NCI-H2227 (cell line): ENCODE measurements around the gene POLR3C.

Experiments
- DNase-seq: peaks from one replicate; lab custom pipeline; 2025; ENCODE audit not compliant: unreplicated experiment; lab: John Stamatoyannopoulos, UW

Gene POLR3C

GRCh38 chr1:145868232-145868631 lies 44.2 kb downstream of the POLR3C start:
- no peak for DNase-seq

GRCh38 chr1:145871994-145872924 lies 48.3 kb downstream of the POLR3C start:
- DNase-seq = no peak

GRCh38 chr1:145874646-145875045 lies 50.6 kb downstream of the POLR3C start:
- no peak for DNase-seq

- no peak for DNase-seq
Observed at GRCh38 chr1:145877923-145878486, 54.0 kb downstream of the POLR3C start.

- no peak for DNase-seq
Observed at GRCh38 chr1:145878724-145879123, 54.7 kb downstream of the POLR3C start.

GRCh38 chr1:145879775-145880174 lies 55.8 kb downstream of the POLR3C start:
- DNase-seq = peak; percentile 71

GRCh38 chr1:145884675-145885074 lies 60.7 kb downstream of the POLR3C start:
- DNase-seq = no peak

- peak; percentile 87 for DNase-seq
Observed at GRCh38 chr1:145885738-145886287, 61.8 kb downstream of the POLR3C start, which contains the start of gene ANKRD35. TSS of gene ANKRD35 (minus strand) at chr1:145885866. CDS start at chr1:145885758, 108 bp downstream.

- DNase-seq = no peak
Observed at GRCh38 chr1:145886390-145886789, 62.4 kb downstream of the POLR3C start.

GRCh38 chr1:145886816-145887215 lies 62.8 kb downstream of the POLR3C start:
- DNase-seq = no peak

- no peak for DNase-seq
Observed at GRCh38 chr1:145887631-145888030, 63.6 kb downstream of the POLR3C start.

- DNase-seq = no peak
Observed at GRCh38 chr1:145889722-145890121, 65.7 kb downstream of the POLR3C start.

GRCh38 chr1:145891143-145891542 lies 67.1 kb downstream of the POLR3C start:
- DNase-seq = no peak

- DNase-seq = peak; percentile 96
Observed at GRCh38 chr1:145891587-145892485, 67.8 kb downstream of the POLR3C start.

- no peak for DNase-seq
Observed at GRCh38 chr1:145892486-145893087, 68.6 kb downstream of the POLR3C start.

GRCh38 chr1:145893306-145894055 lies 69.5 kb downstream of the POLR3C start:
- DNase-seq = no peak
